Thyroid gland (tissue), 4 donors: Measurements from ENCODE around the gene CNN1. TPM values are rescaled to one million over a fixed set of nuclear protein-coding genes. Genes with fewer than 3 reads are reported as not detected.
A peak's percentile ranks its signal among the peaks of the same experiment; 100 is the strongest.

ENCODE experiments used
- DNase-seq, 2 donors: peaks; one replicate each; pipeline ENCODE4 v3.0.0-alpha.2; 2019
- H3K27ac ChIP-seq, 3 donors: fragments of 200-600 bp; sonication (generic); 1 replicate in 2 of 3; 2 replicates in 1 of 3; pipeline ENCODE4 v1.5.1; 2016 to 2019; ENCODE audit warnings: mild to moderate bottlenecking in 1 of 3, moderate library complexity in 1 of 3
- H3K27me3 ChIP-seq: fragments of 200-600 bp; sonication (generic); one replicate; pipeline ENCODE4 v1.5.1; 2019
- H3K36me3 ChIP-seq, 2 donors: fragments of 200-600 bp; sonication (generic); one replicate each; pipeline ENCODE4 v1.5.1; 2016 to 2019
- H3K4me1 ChIP-seq, 2 donors: fragments of 200-600 bp; sonication (generic); one replicate each; pipeline ENCODE4 v1.5.1; 2017 to 2019
- H3K4me3 ChIP-seq, 3 donors: fragments of 200-600 bp; sonication (generic); replicated peaks in 1 of 3; 1 replicate in 2 of 3; 2 replicates in 1 of 3; pipeline ENCODE4 v1.5.1; 2016; ENCODE audit warnings: mild to moderate bottlenecking in 1 of 3
- H3K9me3 ChIP-seq: fragments of 200-600 bp; sonication (generic); one replicate; pipeline ENCODE4 v1.5.1; 2017
- POLR2A ChIP-seq, 2 donors: fragments of 450-650 bp; IDR thresholded peaks; one replicate each; pipeline ENCODE4 v1.6.1; 2017; ENCODE audit warnings: antibody characterized with exemption in 2 of 2, mild to moderate bottlenecking in 2 of 2, moderate library complexity in 1 of 2
- WGBS, 2 donors: methylation state at CpG; one replicate each; pipeline ENCODE4 v1.1.5; 2017; 5-methylcytosine and 5-hydroxymethylcytosine counted together
- intact Hi-C: fragments of 100-400 bp; cut with DNase I; formaldehyde crosslinking; loops from one replicate; pipeline ENCODE4 v1.15.1; 2023
- total RNA-seq, 4 donors: library from RNA; depleted of rRNA; stranded (reverse); fragments of >200 nt; gene quantifications; one replicate each; pipeline ENCODE4 v1.2.3, GENCODE V29; 2016
- TF ChIP-seq, protein P1 (sequence below), 6 experiments: fragments of 200-600 bp in 3 of 6; fragments of 450-650 bp in 3 of 6; sonication (generic) in 3 of 6; IDR thresholded peaks; one replicate each; pipeline ENCODE4 v1.5.1; 2016 to 2019; ENCODE audit warnings: antibody characterized with exemption in 6 of 6, mild to moderate bottlenecking in 2 of 6, inconsistent platforms in 1 of 6, moderate library complexity in 1 of 6

Gene CNN1
- total RNA-seq, 4 donors from 2014 or later: 6.3 to 21.6 (median 8.7) TPM

GRCh38 chr19:11496391-11497163, 42.1 kb upstream of the CNN1 start:
- no peak for TF ChIP-seq POLR2A (IDR thresholded peaks at IDR 0.05)
- TF ChIP-seq, protein P1, sequence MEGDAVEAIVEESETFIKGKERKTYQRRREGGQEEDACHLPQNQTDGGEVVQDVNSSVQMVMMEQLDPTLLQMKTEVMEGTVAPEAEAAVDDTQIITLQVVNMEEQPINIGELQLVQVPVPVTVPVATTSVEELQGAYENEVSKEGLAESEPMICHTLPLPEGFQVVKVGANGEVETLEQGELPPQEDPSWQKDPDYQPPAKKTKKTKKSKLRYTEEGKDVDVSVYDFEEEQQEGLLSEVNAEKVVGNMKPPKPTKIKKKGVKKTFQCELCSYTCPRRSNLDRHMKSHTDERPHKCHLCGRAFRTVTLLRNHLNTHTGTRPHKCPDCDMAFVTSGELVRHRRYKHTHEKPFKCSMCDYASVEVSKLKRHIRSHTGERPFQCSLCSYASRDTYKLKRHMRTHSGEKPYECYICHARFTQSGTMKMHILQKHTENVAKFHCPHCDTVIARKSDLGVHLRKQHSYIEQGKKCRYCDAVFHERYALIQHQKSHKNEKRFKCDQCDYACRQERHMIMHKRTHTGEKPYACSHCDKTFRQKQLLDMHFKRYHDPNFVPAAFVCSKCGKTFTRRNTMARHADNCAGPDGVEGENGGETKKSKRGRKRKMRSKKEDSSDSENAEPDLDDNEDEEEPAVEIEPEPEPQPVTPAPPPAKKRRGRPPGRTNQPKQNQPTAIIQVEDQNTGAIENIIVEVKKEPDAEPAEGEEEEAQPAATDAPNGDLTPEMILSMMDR (IDR thresholded peaks at IDR 0.05): peak in 3 of 6 experiments; percentile 27 to 52 (median 30)
- Histone ChIP-seq H3K27me3 (no peaks in the 10 kb centered on the region), H3K4me1 (no peaks in the 10 kb centered on the region), H3K9me3 (no peaks in the 10 kb centered on the region), H3K4me3 (no peak overlapping the region), H3K27ac (no peak overlapping the region), H3K36me3 (peaks cover 19 to 23% of the 10 kb centered on the region in 2 donors)
- 77 to 78% methylated on average over 17 of the region's 17 CpGs for WGBS, 2 donors
- intact Hi-C loops: loop anchor here (10.0 kb wide), 1 partner anchor 88 kb away; no protein-coding TSS in a partner anchor
- DNase-seq: peak; percentile 45 to 49

- no peaks in the 10 kb centered on the region for H3K9me3 ChIP-seq
- WGBS, 2 donors: 87 to 89% methylated on average over 6 of the region's 6 CpGs
- no peaks in the 10 kb centered on the region for H3K27me3 ChIP-seq
- TF ChIP-seq, protein P1 (IDR thresholded peaks at IDR 0.05): no peak
- H3K4me1 ChIP-seq: no peaks in the 10 kb centered on the region
- H3K36me3 ChIP-seq: peaks cover 16 to 18% of the 10 kb centered on the region in 2 donors
- H3K4me3 ChIP-seq: no peak overlapping the region
- intact Hi-C loops: loop anchor here (10.0 kb wide), 1 partner anchor 86 kb away; no protein-coding TSS in a partner anchor
- H3K27ac ChIP-seq: no peak overlapping the region
- DNase-seq: no peak
Observed at GRCh38 chr19:11499220-11499726, 39.4 kb upstream of the CNN1 start.

- TF ChIP-seq, protein P1 (IDR thresholded peaks at IDR 0.05): no peak
- no peak for TF ChIP-seq POLR2A (IDR thresholded peaks at IDR 0.05)
- intact Hi-C loops: loop anchor here (10.0 kb wide), 1 partner anchor 85 kb away; no protein-coding TSS in a partner anchor
Observed at GRCh38 chr19:11499890-11500420, 38.7 kb upstream of the CNN1 start.

GRCh38 chr19:11504502-11505031, 34.1 kb upstream of the CNN1 start:
- DNase-seq: no peak
- TF ChIP-seq POLR2A (IDR thresholded peaks at IDR 0.05): no peak
- TF ChIP-seq, protein P1 (IDR thresholded peaks at IDR 0.05): no peak
- intact Hi-C loops: no loop called here
- H3K27ac ChIP-seq: peak overlapping the region in 1 of 3 donors; percentile 98
- H3K27me3 ChIP-seq: no peaks in the 10 kb centered on the region
- H3K9me3 ChIP-seq: no peaks in the 10 kb centered on the region
- peaks cover 0 to 9% of the 10 kb centered on the region in 2 donors for H3K4me1 ChIP-seq
- H3K36me3 ChIP-seq: no peaks in the 10 kb centered on the region
- H3K4me3 ChIP-seq: peak overlapping the region in 1 of 3 donors; percentile 98
- 54 to 56% methylated on average over 7 of the region's 7 CpGs for WGBS, 2 donors

More at GRCh38 chr19:11499890-11500420, 38.7 kb upstream of the CNN1 start:
- H3K27ac ChIP-seq: no peak overlapping the region
- no peaks in the 10 kb centered on the region for H3K27me3 ChIP-seq
- H3K36me3 ChIP-seq: peaks cover 9 to 11% of the 10 kb centered on the region in 2 donors
- H3K4me1 ChIP-seq: peaks cover 0 to 4% of the 10 kb centered on the region in 2 donors
- 83 to 88% methylated on average over 7 of the region's 7 CpGs for WGBS, 2 donors
- DNase-seq: no peak
- H3K9me3 ChIP-seq: no peaks in the 10 kb centered on the region
- H3K4me3 ChIP-seq: no peak overlapping the region
